Osteoblast (primary cell): ENCODE measurements around the gene CD38. TPM values are rescaled to one million over a fixed set of nuclear protein-coding genes. Genes with fewer than 3 reads are reported as not detected.

Source experiments
- DNase-seq: peaks from one replicate; pipeline ENCODE4 v3.0.0; 2011; ENCODE audit warnings: low spot score, mixed read lengths; ENCODE audit not compliant: insufficient read length; ENCODE audit errors: missing footprints
- H2AFZ ChIP-seq: 2 replicates; pipeline ENCODE4 v1.6.0; 2011; ENCODE audit warnings: mild to moderate bottlenecking, low read length
- H3K27ac ChIP-seq: 2 replicates; pipeline ENCODE4 v1.5.1; 2011; ENCODE audit warnings: mild to moderate bottlenecking, low read depth, low read length, moderate library complexity
- H3K27me3 ChIP-seq: 2 replicates; pipeline ENCODE4 v1.6.0; 2012; ENCODE audit warnings: mild to moderate bottlenecking, control low read depth, inconsistent platforms, low read length, moderate library complexity; ENCODE audit not compliant: insufficient read depth
- H3K36me3 ChIP-seq: 2 replicates; pipeline ENCODE4 v1.5.1; 2011; ENCODE audit warnings: mild to moderate bottlenecking, low read length, control low read depth, moderate library complexity; ENCODE audit not compliant: insufficient read depth
- H3K4me1 ChIP-seq: 2 replicates; pipeline ENCODE4 v1.5.1; 2011; ENCODE audit warnings: mild to moderate bottlenecking, low read length, control low read depth, moderate library complexity; ENCODE audit not compliant: insufficient read depth
- H3K4me2 ChIP-seq: 2 replicates; pipeline ENCODE4 v1.6.0; 2011; ENCODE audit warnings: mild to moderate bottlenecking, low read length; ENCODE audit not compliant: insufficient read depth
- H3K4me3 ChIP-seq: fragments of 200-600 bp; sonication (generic); 3 replicates; pipeline ENCODE4 v1.5.1; 2012; ENCODE audit warnings: mild to moderate bottlenecking, low read length, inconsistent platforms; ENCODE audit not compliant: insufficient read depth
- H3K79me2 ChIP-seq: 2 replicates; pipeline ENCODE4 v1.6.0; 2012; ENCODE audit warnings: mild to moderate bottlenecking, low read length, control low read depth, inconsistent platforms; ENCODE audit not compliant: insufficient read depth
- H3K9me3 ChIP-seq: 2 replicates; pipeline ENCODE4 v1.5.1; 2011; ENCODE audit warnings: low read depth, low read length, control low read depth
- H4K20me1 ChIP-seq: 2 replicates; pipeline ENCODE4 v1.6.0; 2012; ENCODE audit warnings: mild to moderate bottlenecking, low read length, control low read depth; ENCODE audit not compliant: insufficient read depth
- CTCF ChIP-seq: IDR thresholded peaks from 2 replicates; pipeline ENCODE4 v1.5.1; 2011; ENCODE audit warnings: mild to moderate bottlenecking, low read depth, low read length, moderate library complexity; ENCODE audit errors: extremely low read depth
- total RNA-seq: library from RNA; depleted of rRNA; stranded (reverse); fragments of >200 nt; gene quantifications from 2 replicates; pipeline ENCODE4 v1.2.3, GENCODE V29; 2012

The CD38 gene
- total RNA-seq, 1 donor: under 0.01 TPM

- Histone ChIP-seq H4K20me1 (no peaks in the 10 kb centered on the region), H3K27me3 (peaks cover 31% of the 10 kb centered on the region), H3K4me2 (no peak overlapping the region), H3K79me2 (no peaks in the 10 kb centered on the region), H2AFZ (no peak overlapping the region), H3K27ac (no peak overlapping the region), H3K4me1 (no peaks in the 10 kb centered on the region), H3K4me3 (no peak overlapping the region), H3K9me3 (no peaks in the 10 kb centered on the region), H3K36me3 (no peaks in the 10 kb centered on the region)
- DNase-seq: no peak
- TF ChIP-seq CTCF: no peak
These were observed 90.0 kb downstream of the CD38 start for GRCh38 chr4:15868111-15868510.

GRCh38 chr4:15868826-15869413 lies 90.8 kb downstream of the CD38 start:
- Histone ChIP-seq H3K4me3 (no peak overlapping the region), H3K9me3 (no peaks in the 10 kb centered on the region), H3K27ac (no peak overlapping the region), H3K79me2 (no peaks in the 10 kb centered on the region), H3K36me3 (no peaks in the 10 kb centered on the region), H3K4me1 (no peaks in the 10 kb centered on the region), H3K4me2 (no peak overlapping the region), H3K27me3 (peaks cover 34% of the 10 kb centered on the region), H2AFZ (no peak overlapping the region), H4K20me1 (no peaks in the 10 kb centered on the region)
- no peak for DNase-seq
- no peak for TF ChIP-seq CTCF

- TF ChIP-seq CTCF: no peak
These were observed 92.0 kb downstream of the CD38 start for GRCh38 chr4:15870079-15870478.

GRCh38 chr4:15870921-15871664 lies 93.0 kb downstream of the CD38 start:
- H3K4me3 ChIP-seq: no peak overlapping the region
- H3K36me3 ChIP-seq: no peaks in the 10 kb centered on the region
- no peaks in the 10 kb centered on the region for H4K20me1 ChIP-seq
- no peak for DNase-seq
- no peak overlapping the region for H3K27ac ChIP-seq
- H3K27me3 ChIP-seq: peaks cover 32% of the 10 kb centered on the region
- H3K4me1 ChIP-seq: no peaks in the 10 kb centered on the region
- no peaks in the 10 kb centered on the region for H3K79me2 ChIP-seq
- no peak overlapping the region for H3K4me2 ChIP-seq
- no peak for TF ChIP-seq CTCF
- H2AFZ ChIP-seq: no peak overlapping the region
- H3K9me3 ChIP-seq: no peaks in the 10 kb centered on the region

More at GRCh38 chr4:15870079-15870478, 92.0 kb downstream of the CD38 start:
- Histone ChIP-seq H2AFZ (no peak overlapping the region), H3K9me3 (no peaks in the 10 kb centered on the region), H4K20me1 (no peaks in the 10 kb centered on the region), H3K27ac (no peak overlapping the region), H3K27me3 (peaks cover 34% of the 10 kb centered on the region), H3K79me2 (no peaks in the 10 kb centered on the region), H3K4me3 (no peak overlapping the region), H3K4me2 (no peak overlapping the region), H3K36me3 (no peaks in the 10 kb centered on the region), H3K4me1 (no peaks in the 10 kb centered on the region)
- no peak for DNase-seq
